ENCODE data around the gene DNAJB6. TPM values are rescaled to one million over a fixed set of nuclear protein-coding genes. Genes with fewer than 3 reads are reported as not detected.
"Not testable (repeated sequence)": the region's sequence is repeated elsewhere in the genome, so short reads cannot be mapped to it uniquely, and the experiment has no call there.

The DNAJB6 gene
- polyA plus RNA-seq, 3 donors = 152 to 157 (median 156) TPM

- no peak for DNase-seq (ENCODE audit: extremely low read depth in 1 of 11, low read depth in 9 of 11, low spot score in 4 of 11)
These were observed 107.4 kb downstream of the DNAJB6 start for GRCh38 chr7:157444011-157444842.

DNA sequence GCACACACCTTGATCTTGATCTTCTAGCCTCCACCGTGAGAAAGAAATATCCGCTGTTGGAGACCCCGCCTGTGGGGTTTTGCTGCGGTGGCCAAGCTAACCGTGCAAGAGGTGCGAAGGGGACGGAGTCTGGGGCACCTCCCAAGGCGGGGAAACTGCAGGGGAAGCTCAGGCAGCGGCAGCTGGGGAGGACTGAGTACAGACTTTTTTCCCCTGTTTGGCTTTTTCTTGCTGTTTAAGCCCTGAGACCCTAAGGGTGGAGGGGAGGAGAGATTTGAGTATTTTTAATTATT is 108.0 kb downstream of the DNAJB6 start:
- no peak for DNase-seq (ENCODE audit: extremely low read depth in 1 of 11, low read depth in 9 of 11, low spot score in 4 of 11)

DNA sequence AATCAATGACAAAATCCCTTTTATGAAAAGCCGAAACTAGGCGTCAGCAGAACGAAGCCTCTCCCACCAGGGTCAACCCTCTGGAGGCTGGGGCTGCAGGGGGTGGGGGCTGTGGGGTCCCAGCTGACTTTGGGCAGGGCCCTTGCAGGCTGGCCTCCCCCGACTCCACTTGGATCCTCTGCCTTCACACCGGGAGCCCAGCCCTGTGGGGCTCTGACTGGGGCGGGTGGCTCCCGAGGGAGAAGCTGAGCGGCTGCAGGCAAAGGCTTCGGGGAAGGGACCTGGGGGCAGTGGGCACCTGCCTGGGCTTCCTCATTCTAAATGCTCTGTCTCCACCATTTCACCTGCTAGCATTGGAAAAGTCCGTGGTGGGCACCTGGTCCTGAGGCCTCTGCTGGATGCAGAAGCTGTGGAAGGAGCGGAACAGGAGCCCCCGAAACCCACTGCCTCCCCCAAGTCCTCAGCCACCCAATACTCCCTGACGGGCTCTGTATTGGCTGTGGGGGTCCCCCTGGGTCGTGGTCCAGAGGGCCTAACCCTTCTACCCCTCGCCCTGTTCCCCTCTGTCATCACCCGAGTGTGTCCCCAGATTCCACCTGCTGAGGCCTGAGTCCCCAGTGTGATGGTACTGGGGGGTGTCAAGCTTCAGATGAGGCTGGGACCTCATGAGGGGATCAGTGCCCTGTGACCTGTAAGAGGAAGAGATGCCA is 108.6 kb downstream of the DNAJB6 start:
- DNase-seq (ENCODE audit: extremely low read depth in 1 of 11, low read depth in 9 of 11, low spot score in 4 of 11) = no peak

- no peak for DNase-seq (ENCODE audit: extremely low read depth in 1 of 11, low read depth in 9 of 11, low spot score in 4 of 11)
These were observed 109.1 kb downstream of the DNAJB6 start for GRCh38 chr7:157445956-157446295.

DNA sequence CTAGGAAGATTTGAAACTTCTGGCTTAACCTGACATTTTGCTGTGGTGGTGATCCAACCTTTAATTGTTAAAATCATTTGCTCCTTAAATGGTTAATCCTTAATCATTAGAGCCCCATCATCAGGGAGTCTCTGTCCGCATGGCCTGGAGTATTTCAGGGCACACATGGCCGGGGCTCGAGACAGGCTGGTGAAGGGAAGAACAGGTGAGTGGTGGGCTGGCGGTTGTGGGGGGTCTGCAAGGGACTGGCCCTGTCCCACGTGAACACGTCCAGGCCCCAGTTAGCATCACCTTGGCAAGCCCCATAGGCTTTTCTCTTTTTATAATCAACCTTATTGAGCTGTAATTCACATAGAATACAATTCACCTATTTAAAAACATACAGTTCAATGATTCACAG is 109.5 kb downstream of the DNAJB6 start:
- DNase-seq (ENCODE audit: extremely low read depth in 1 of 11, low read depth in 9 of 11, low spot score in 4 of 11) = no peak

GRCh38 chr7:157454003-157454402 is 117.2 kb downstream of the DNAJB6 start:
- DNase-seq (ENCODE audit: extremely low read depth in 1 of 11, low read depth in 9 of 11, low spot score in 4 of 11) = not testable (repeated sequence)

- no peak for DNase-seq (ENCODE audit: extremely low read depth in 1 of 11, low read depth in 9 of 11, low spot score in 4 of 11)
These were observed 120.8 kb downstream of the DNAJB6 start for GRCh38 chr7:157457355-157458253.

DNA sequence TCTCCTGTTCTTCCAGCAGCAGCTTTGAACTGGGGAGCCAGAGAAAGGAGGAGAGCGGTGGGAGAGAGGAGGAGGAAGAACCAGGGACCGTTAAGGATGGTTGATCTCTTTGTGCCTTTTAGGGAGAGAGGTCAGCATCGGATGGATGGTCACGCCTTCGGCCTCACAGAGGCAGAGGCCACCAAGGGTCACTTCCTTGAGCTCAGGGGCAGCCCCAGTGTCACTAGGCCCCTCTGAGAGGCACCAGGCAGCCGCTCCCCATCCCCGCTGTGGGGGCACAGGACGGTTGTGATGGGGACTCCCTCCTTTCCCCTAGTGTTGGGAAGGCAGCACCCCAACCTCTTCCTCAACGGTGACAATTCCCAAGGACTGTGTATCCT is 121.4 kb downstream of the DNAJB6 start:
- no peak for DNase-seq (ENCODE audit: extremely low read depth in 1 of 11, low read depth in 9 of 11, low spot score in 4 of 11)

DNA sequence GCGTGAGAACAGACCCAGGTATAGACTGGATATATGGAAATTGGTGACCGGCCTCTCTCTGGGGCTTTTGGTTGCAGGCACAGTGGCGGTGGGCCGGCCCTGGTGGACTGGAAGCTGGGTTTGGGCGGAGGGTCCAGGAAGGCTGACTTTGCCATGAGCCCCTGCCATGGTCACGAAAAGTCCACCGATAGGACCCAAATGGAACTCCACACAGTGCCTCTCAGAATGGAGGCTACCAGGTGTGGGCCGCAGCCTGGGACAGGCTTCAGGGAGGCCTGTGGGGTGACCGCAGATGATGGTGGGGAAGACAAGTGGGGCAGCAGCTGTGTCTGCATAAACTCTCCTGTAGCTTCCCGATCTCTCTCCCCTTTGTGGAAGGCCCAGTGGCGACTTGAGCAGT is 123.2 kb downstream of the DNAJB6 start:
- no peak for DNase-seq (ENCODE audit: extremely low read depth in 1 of 11, low read depth in 9 of 11, low spot score in 4 of 11)

GRCh38 chr7:157460721-157461120 is 123.9 kb downstream of the DNAJB6 start:
- DNase-seq (ENCODE audit: extremely low read depth in 1 of 11, low read depth in 9 of 11, low spot score in 4 of 11) = no peak

GRCh38 chr7:157461573-157462418 is 125.0 kb downstream of the DNAJB6 start:
- DNase-seq (ENCODE audit: extremely low read depth in 1 of 11, low read depth in 9 of 11, low spot score in 4 of 11) = no peak

DNA sequence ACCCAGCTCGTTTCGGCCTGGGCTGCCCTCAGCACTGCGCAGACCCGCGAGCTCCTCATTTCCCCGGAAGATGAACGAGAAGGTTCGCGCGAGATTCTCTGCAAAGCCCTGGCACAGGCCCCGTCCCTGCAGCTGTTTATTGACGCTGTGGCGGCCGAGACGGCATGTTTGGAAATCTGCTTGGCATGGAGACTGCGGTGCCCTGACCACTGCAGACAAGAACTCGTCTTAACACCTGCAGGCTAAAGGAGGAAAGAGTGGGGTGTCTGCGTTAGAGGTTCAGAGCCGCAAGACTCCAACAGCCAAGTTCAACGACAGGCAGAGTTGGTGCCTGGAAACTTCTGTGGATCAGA is 125.6 kb downstream of the DNAJB6 start:
- no peak for DNase-seq (ENCODE audit: extremely low read depth in 1 of 11, low read depth in 9 of 11, low spot score in 4 of 11)

- DNase-seq (ENCODE audit: extremely low read depth in 1 of 11, low read depth in 9 of 11, low spot score in 4 of 11) = no peak
These were observed 126.0 kb downstream of the DNAJB6 start for GRCh38 chr7:157462840-157463239.

GRCh38 chr7:157463245-157463644 is 126.4 kb downstream of the DNAJB6 start:
- no peak for DNase-seq (ENCODE audit: extremely low read depth in 1 of 11, low read depth in 9 of 11, low spot score in 4 of 11)

GRCh38 chr7:157464111-157464970 is 127.5 kb downstream of the DNAJB6 start:
- DNase-seq (ENCODE audit: extremely low read depth in 1 of 11, low read depth in 9 of 11, low spot score in 4 of 11) = peak in 2 of 11 donors; percentile 31 to 33

GRCh38 chr7:157464971-157465886 is 128.4 kb downstream of the DNAJB6 start:
- peak in 2 of 11 donors; percentile 29 to 42 for DNase-seq (ENCODE audit: extremely low read depth in 1 of 11, low read depth in 9 of 11, low spot score in 4 of 11)

Data from renal cortex interstitium (tissue), 11 donors.